Activated naive CD4-positive, alpha-beta T cell treated with anti-CD3 and anti-CD28 coated beads, Interleukin-2, amount 50 U/mL, for 72 hours (primary cell): ENCODE measurements around the gene TSSK6. TPM values are rescaled to one million over a fixed set of nuclear protein-coding genes. Genes with fewer than 3 reads are reported as not detected.
A peak's percentile ranks its signal among the peaks of the same experiment; 100 is the strongest.
"Not testable (repeated sequence)": the region's sequence is repeated elsewhere in the genome, so short reads cannot be mapped to it uniquely, and the experiment has no call there.

ENCODE experiments used
- ATAC-seq, 2 donors: fragments of 150-1000 bp; cut with Tn5 transposase; 2 replicates each; pipeline ENCODE4 v1.10.0; 2021; ENCODE audit warnings: mild to moderate bottlenecking in 2 of 2, moderate library complexity in 2 of 2
- DNase-seq, 2 donors: peaks; one replicate each; pipeline ENCODE4 v3.0.0; 2021 to 2022; ENCODE audit warnings: low spot score in 2 of 2
- H3K27ac Mint-ChIP-seq, 2 donors: one replicate each; pipeline ENCODE4 v1.8.0; 2022; ENCODE audit warnings: mild to moderate bottlenecking in 2 of 2, mixed read lengths in 2 of 2
- H3K36me3 Mint-ChIP-seq, 2 donors: one replicate each; pipeline ENCODE4 v1.8.0; 2022; ENCODE audit warnings: mixed read lengths in 2 of 2
- H3K9me3 Mint-ChIP-seq, 2 donors: one replicate each; pipeline ENCODE4 v1.8.0; 2022; ENCODE audit warnings: mixed read lengths in 2 of 2
- total RNA-seq, 2 donors: library from RNA; stranded (reverse); gene quantifications; one replicate each; pipeline ENCODE4 v1.2.3, GENCODE V29; 2022

The TSSK6 gene
- total RNA-seq, 2 donors from 2014 or later: 3.8 to 5.5 TPM

DNA sequence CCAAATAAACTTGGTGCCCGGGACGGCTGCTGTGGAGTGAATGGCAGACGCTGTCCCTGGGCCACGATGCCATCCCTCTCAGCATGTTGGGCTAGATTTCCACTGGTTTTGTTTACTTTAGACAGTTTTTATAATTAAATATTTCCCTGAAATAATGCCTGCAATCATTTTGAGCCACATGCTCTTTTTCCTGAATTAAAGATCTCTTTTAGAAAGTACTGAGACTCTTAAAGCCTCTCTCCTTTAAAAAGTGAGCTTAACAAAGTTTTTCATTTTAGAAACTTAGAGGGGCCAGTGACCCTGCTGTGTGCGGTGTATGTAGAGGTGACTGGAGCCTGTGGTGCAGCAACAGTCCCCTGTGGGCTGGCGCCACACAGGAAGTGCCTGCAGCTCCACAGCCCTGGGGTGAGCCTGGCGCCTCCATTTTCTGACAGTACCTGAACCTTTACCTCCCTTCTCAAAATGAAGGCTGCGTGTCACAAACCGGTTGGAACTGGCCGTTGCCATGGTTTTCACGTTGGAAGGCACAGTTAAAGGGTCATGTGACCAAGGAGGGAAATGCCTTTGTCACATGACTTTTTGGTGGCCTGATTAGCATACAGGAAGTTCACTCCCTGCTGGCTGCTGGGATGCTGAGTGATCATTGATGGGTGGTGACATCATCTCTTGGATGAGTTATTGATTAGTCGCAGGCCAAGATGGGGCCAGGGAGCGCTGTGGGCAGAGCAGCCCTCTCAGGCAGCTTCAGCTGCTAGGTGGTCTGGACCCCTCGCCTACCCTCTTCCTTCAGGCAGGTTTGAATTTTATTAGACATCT, 26.3 kb downstream of the TSSK6 start:
- peak overlapping the region; percentile 94 to 99 for H3K27ac Mint-ChIP-seq
- DNase-seq (peak; percentile 78 to 91), ATAC-seq (peak; percentile 86 to 90)
- H3K9me3 Mint-ChIP-seq: no peaks in the 10 kb centered on the region
- H3K36me3 Mint-ChIP-seq: peaks cover 0 to 4% of the 10 kb centered on the region in 2 donors

DNA sequence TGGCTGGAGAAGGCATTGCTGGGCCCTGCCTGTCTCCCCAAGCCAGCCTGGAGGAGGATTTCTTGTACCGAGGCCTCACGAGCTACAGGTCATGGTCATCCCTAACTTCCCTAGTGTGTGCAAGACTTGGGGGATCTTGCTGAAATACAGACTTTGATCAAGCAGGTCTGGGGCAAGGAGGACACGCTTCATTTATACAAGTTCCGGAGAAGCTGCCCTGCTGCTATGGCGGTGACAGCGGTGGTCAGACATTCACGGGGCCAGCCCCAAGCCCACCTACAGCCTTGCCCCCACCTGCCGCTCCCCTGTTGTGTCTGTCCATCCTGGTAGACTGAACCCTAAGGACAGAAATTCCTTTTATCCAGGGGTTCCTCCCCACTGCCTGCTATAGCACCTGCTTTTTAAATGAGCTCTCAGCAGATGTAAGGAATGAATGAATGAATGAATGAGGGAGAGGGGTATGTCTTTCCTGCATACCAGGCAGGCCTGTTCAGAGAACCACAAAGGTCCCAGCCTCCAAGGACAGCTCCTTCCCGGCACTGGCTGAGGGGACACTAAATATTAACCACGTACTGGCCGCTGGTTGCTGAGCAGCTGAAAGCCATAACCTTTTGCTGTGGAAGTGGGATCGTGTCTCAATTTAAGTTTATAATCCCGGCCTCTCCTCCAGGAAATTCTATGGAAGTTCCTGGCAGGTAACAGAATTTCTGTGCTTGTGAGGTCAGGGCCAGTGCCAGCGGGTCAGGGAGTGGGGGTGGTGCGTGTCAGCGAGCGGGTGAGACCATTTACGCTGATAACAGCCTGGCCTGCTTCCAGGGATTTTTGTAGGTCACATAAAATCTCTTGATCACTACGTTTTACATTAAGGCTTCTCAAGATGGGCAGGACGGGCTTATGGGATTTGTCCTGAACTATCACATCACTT, 27.1 kb downstream of the TSSK6 start:
- no peak for DNase-seq
- ATAC-seq: no peak
- H3K27ac Mint-ChIP-seq: peak overlapping the region; percentile 94 to 99
- H3K36me3 Mint-ChIP-seq: peaks cover 2 to 5% of the 10 kb centered on the region in 2 donors
- no peaks in the 10 kb centered on the region for H3K9me3 Mint-ChIP-seq

DNA sequence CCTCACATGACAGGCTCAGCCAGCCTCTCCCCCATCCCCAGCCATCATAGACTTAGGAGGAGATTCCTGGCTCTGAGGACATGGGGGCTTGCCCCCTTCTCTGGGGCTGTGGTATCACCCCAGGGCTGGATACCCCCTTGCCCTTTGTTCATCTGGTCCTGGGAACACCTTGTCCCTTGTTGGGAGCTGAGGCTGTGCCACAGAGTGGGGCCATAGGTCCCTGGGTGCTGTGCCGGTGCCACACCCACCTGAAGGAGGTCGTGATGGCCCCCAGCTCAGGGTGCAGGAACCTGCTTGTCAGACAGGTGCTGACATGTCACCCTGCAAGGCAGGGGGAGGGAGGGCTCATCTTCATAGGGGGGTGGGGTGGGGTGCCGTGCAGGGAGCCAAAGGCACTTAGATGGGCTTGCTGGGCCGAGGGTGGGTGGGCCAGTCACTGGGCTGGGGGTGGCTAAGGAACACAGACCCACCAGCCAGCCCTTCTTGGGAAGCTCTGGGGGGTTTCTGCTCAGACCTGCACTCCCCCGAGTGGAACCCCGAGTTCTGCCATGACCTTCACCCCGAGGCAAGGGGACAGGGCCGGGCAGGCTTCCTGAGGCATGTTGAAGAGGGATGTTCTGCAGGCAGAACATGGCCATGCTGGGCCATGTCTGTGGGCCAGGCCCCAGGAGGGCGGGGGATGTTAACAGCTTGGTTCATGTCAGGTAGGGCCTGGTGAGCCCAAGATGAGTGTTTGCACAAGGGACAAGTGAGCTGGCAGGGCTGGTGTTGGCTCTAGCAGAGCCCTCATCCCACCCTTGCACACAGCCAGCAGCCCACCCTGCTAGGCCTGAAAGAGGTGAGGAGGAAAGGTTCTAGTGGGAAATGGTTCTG, 28.0 kb downstream of the TSSK6 start:
- no peak for ATAC-seq
- H3K9me3 Mint-ChIP-seq: no peaks in the 10 kb centered on the region
- peak overlapping the region; percentile 94 to 99 for H3K27ac Mint-ChIP-seq
- DNase-seq: no peak
- peaks cover 5 to 11% of the 10 kb centered on the region in 2 donors for H3K36me3 Mint-ChIP-seq

DNA sequence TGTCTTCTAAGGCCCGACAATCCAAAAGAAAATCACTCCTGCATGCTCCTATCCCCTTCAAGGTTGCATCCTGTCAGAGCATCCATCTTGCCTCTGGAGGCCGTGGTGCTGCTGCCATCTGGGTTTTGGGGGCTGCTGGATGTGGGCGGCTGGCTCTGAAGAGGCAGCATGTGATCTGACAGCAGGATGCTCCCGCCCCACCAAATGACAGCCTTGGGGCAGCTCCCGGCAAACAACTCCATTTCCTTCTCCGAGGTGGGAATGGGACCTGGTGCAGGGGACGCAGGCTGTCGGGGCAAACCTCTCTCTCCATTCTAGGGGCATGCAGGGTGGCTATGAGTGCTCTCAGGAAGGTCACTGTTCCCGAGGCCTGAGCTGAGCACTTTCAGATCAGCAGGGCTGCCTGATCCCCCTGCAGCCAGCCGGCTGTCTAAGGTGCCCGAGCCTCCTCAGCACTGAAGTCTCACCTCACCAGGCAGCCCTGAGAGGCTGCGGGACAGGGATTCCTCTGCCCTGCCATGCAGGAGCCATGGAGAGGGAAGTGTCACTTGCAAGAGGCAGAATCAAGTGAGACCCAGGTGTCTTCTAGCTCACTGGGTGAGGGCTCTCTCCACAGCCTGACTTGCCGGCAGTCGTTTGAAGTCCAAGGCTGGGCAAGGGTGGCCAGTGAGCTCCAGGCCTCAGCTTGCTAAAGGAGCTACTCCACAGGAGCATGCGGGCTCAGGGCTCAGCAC, 28.8 kb downstream of the TSSK6 start:
- H3K9me3 Mint-ChIP-seq: no peaks in the 10 kb centered on the region
- no peak for ATAC-seq

DNA sequence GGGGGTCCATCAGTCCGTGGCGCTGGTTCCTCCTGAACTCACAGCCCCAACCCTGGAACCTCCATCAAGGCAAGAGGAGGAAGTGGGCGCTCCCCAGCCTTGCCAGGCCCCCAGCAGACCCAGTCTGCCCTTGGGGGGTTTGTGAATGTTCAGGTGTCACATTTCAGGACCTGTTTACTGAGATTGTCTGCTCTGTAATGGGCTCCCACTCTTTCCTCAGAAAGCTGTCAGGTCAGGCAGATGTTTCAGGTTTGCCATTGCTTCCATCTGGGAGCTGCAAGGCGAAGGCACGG, 29.4 kb downstream of the TSSK6 start:
- ATAC-seq (no peak), DNase-seq (no peak)
- H3K27ac Mint-ChIP-seq: peak overlapping the region; percentile 74 to 94
- peaks cover 5 to 11% of the 10 kb centered on the region in 2 donors for H3K36me3 Mint-ChIP-seq
- no peaks in the 10 kb centered on the region for H3K9me3 Mint-ChIP-seq

More for the DNA sequence above, 28.8 kb downstream of the TSSK6 start:
- no peak for DNase-seq
- H3K36me3 Mint-ChIP-seq: peaks cover 5 to 11% of the 10 kb centered on the region in 2 donors
- peak overlapping the region; percentile 94 to 99 for H3K27ac Mint-ChIP-seq

DNA sequence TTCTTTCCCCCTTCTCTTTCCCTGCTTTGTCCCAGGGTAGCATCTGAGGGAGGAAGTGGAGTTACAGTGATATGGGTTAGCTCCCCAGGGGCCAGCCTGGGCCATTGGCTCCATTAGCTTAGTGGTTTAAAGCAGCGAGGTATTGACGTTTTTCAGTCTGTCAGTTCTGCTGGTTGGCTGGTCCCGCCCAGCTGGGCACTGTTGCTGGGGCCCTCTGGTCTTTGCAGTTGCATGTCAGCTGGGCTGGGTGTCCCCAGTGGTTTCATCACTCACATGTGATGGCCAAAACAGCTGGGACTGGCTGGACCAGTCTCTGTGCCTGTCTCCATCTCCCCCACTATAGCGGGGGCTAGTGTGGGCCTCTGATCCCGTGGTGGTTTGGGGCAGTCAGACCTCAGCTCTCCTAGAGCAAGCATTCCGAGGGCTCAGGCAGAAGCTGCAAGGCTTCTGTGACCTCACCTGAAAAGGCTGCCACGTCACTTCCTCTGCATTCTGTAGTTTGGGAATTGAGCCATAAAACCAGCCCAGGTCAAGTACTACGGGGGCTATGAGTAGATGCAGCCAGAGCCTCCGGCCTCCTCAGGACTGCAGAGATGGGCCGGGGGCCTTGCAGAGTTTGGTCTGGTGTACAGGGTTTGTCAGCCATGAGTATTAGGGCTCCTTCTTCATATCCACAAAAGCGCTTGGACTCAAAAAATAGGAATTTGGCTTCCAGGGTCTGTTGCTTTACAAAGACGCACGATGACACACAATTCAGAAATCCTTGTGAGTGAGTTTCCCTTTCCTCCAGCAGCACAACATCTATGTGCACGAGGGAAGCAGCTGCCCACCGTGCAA, 30.0 kb downstream of the TSSK6 start:
- H3K9me3 Mint-ChIP-seq: no peaks in the 10 kb centered on the region
- DNase-seq (no peak), ATAC-seq (no peak)
- H3K36me3 Mint-ChIP-seq: peaks cover 5 to 7% of the 10 kb centered on the region in 2 donors
- H3K27ac Mint-ChIP-seq: peak overlapping the region; percentile 74 to 94

- Mint-ChIP-seq H3K9me3 (no peaks in the 10 kb centered on the region), H3K27ac (peak overlapping the region; percentile 44 to 87), H3K36me3 (peaks cover 5 to 7% of the 10 kb centered on the region in 2 donors)
- DNase-seq (no peak), ATAC-seq (peak in 1 of 2 donors; percentile 29)
These were observed 32.3 kb downstream of the TSSK6 start for GRCh38 chr19:19482809-19483596.

DNA sequence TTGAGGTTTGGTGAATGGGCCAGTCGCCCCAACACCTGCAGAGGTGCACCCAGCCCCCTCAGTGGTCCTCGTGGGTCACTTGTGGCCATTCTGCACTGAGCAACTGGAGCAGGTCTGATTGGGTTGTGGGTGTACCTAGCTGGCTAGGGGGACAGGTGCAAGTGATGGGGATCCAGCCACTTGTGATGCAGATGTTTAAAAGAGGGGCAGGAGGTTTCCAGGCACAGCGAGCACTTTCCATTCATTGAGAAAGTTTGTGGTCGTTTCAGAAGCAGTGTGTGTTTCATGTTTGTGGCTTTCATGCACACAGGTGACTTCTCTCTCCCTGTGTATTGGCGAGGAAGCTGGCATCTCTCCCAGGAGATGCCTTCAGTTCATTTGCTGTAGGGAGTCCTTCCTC, 34.7 kb downstream of the TSSK6 start:
- ATAC-seq (peak; percentile 89 to 92), DNase-seq (peak in 1 of 2 donors; percentile 41)
- Mint-ChIP-seq H3K27ac (peak overlapping the region; percentile 9 to 56), H3K9me3 (no peaks in the 10 kb centered on the region), H3K36me3 (peaks cover 5 to 7% of the 10 kb centered on the region in 2 donors)

- ATAC-seq (no peak), DNase-seq (no peak)
- peaks cover 0 to 7% of the 10 kb centered on the region in 2 donors for H3K36me3 Mint-ChIP-seq
- H3K27ac Mint-ChIP-seq: peak overlapping the region; percentile 22 to 81
- H3K9me3 Mint-ChIP-seq: no peaks in the 10 kb centered on the region
These were observed 37.5 kb downstream of the TSSK6 start for GRCh38 chr19:19477705-19478383.

DNA sequence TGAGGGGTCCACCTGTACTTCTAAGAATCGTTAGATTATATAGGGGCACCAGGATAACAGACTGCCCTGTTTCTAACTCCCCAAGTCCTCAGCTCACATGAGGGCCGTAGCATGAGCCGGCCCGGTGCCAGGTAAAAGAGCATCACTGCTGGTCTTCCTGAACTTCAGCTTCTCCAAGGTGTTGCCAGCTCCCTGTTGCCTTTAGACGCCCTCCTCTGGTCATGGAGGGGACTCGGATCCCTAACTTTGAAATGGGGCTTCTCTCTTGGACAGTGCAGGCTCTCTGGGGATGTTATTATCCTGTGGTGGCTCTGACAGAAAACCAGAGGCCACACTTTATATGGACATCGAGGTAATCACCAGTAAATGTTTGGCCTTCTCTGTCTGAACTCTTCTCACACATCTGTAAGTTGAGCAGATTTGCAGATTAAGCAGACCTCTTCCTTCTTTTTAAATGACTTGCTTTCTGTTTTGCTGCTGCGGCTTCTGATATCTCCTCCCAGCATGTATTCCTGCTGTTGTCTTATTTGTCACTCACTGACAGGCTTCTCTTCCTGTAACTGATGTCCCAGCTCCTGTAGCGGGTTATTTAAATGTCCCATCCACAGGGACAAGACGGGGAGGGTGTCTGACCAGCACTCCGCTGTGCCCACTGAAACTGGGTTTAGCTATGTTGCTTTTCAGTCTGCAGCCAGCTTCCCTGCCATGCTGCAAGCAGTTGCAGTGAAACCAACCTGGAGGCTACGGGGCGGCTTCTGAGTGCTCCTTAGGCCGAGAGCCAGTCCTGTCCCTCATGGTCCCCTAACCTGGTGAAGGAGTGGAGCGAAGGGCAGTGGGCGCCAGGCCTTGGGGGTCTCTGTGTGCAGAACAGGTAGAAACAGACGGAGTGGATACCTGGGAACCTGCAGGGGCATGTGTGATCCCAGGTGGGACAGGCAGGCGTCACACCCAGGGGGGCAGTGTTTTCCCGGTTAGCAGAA, 39.2 kb downstream of the TSSK6 start:
- Mint-ChIP-seq H3K27ac (peak overlapping the region; percentile 81 to 97), H3K36me3 (peaks cover 0 to 4% of the 10 kb centered on the region in 2 donors), H3K9me3 (no peaks in the 10 kb centered on the region)
- ATAC-seq: no peak
- no peak for DNase-seq

DNA sequence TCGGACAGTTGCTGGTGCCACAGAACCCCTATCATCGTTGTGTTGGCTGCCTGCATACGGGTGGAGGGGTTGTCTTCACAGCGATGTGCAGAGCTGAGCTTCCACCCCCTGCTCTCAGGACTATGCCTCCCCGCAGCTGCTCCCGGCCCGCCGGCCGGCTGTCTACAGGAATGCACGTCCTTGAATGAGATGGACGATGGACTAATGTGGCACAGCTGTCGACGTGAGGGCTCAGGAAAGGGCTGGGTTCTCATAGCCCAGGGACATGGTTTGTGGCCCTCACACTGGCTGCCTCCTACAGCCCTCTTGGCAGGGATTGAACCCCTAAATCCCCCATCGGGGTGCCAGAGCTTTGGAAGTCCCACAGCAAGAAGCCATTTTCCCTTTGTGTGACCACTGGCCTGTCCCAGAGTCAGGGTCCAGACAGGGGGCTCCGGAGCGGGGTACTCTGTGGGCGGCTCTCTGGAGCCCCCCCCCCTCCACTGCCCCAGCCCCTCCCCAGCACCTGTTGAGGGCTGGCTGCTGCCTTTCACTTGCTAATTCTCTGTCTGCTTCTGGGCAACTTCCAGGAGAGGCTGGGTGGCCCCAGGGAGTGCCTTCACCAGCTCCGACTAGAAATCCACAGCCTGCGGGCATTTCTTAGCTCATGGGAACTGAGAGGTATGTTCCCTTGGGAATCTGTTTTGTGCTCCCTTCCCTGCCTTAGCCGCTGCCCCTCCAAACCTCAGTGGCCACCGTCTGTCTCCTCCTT, 40.2 kb downstream of the TSSK6 start:
- Mint-ChIP-seq H3K9me3 (no peaks in the 10 kb centered on the region), H3K36me3 (peaks cover 0 to 4% of the 10 kb centered on the region in 2 donors), H3K27ac (peak overlapping the region; percentile 81 to 97)
- DNase-seq: no peak
- ATAC-seq: no peak

GRCh38 chr19:19472106-19472505, 43.2 kb downstream of the TSSK6 start:
- H3K27ac Mint-ChIP-seq: peak overlapping the region; percentile 57 to 72

More at GRCh38 chr19:19472106-19472505, 43.2 kb downstream of the TSSK6 start:
- DNase-seq, ATAC-seq: not testable (repeated sequence)
- peaks cover 21 to 28% of the 10 kb centered on the region in 2 donors for H3K36me3 Mint-ChIP-seq
- peaks cover 15 to 16% of the 10 kb centered on the region in 2 donors for H3K9me3 Mint-ChIP-seq
